GM19025 (cell line): ENCODE results near the gene GABRB1.

ENCODE experiments used
- ATAC-seq: cut with Tn5 transposase; IDR thresholded peaks from one replicate; pipeline ENCODE4 v1.9.1; 2021; ENCODE audit warnings: mild to moderate bottlenecking, low read depth, moderate library complexity; ENCODE audit not compliant: unreplicated experiment

Gene GABRB1

DNA sequence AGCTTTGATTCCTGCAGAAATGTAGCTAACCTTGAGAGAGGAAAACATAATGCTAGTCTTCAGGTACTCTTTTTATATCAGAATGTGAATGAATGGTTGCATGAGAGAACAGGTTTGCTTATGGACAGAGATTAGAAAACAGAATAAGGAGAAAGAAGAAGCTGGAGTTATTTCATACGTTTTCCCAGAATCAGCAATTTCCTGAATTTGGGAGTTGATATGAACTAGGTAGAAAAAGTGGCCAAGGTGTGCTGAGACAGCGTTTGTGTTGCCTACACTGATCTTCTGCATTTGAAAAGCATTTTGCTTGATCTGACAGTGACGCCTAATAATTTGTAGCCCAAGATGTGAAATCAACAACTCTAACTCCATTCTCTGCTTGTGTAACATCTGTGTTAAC lies 12.5 kb downstream of the GABRB1 start:
- ATAC-seq: no peak

DNA sequence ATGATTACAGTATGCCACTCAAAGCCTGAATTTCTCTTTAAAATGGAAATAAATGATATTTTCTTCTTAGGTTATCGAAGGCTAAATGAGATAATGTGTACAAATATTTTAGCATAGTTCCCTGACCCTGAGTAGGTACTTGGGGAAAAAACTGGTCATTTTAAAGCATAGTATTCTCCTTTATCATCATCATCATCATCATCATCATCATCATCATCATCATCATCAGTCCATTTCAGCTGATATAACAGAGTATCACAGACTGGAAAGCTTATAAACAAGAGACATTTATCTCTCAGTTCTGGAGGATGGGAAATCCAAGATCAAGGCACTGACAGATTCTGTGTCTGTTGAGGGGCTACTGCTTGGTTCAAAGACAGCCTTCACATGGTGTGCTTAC lies 13.9 kb downstream of the GABRB1 start:
- ATAC-seq: no peak

DNA sequence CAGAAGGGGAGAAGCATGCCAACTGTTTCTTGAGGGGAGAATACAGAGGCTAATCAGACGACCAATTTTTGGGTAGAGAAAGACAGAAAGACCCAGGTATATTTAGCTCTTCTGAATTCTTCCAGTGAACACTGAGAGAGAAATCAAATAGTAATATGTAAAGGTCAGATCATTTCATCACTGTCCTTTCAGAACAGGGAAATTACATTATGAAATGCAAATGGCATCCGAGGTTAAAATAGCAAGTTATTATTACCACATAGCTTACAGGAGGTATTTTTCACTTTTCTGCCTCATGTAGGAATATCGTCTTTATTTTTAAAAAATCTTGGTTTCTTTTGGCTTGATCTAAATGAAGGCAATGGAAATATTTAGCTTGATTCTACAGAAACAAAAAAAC lies 18.0 kb downstream of the GABRB1 start:
- ATAC-seq: no peak

GRCh38 chr4:47050761-47051725 lies 19.7 kb downstream of the GABRB1 start:
- ATAC-seq: no peak

GRCh38 chr4:47053485-47053884 lies 22.1 kb downstream of the GABRB1 start:
- ATAC-seq: no peak

- ATAC-seq: no peak
These were observed 22.8 kb downstream of the GABRB1 start for GRCh38 chr4:47054130-47054529.

- no peak for ATAC-seq
These were observed 26.6 kb downstream of the GABRB1 start for GRCh38 chr4:47057991-47058390.

- no peak for ATAC-seq
These were observed 29.2 kb downstream of the GABRB1 start for GRCh38 chr4:47060561-47060960.

- no peak for ATAC-seq
These were observed 30.1 kb downstream of the GABRB1 start for GRCh38 chr4:47061435-47061834.

DNA sequence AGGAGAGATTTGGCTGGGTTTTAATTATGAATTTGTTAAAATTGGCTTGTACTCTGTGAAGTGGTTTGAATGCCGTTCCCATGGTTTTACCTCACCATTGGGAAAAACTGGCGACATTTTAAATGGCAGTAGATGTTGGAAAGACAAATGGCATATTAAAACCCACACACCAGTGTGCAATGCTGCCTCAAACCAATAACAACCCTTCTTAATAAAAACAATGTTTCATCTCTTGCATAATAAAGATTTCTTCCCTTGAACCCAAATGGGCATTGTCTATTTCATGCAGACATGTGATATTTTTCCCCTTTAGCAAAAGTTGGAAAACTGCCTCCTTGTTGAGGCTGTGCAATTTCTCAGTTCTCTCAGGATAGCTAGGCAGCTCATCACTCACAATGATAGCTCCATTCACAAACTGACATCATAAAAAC lies 33.7 kb downstream of the GABRB1 start:
- ATAC-seq: no peak

DNA sequence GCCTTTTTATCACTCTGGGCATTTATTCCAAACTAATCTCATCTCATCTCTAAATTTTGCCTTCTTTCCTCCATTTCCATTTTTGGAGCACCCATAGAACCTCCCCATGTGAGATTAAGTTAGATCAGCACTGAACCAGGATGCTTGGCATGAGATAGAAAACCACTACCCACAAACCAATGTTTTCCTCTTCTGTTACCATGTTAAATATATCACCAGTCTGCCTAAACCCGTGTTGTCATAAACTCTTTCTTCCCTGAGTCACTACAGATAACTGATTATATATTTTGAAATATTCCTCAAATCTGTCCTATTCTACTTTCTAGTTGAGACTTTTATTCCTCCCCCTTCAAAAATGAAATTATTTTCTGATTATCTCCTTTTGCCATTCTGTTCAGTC lies 37.6 kb downstream of the GABRB1 start:
- ATAC-seq: no peak

- ATAC-seq: no peak
These were observed 40.6 kb downstream of the GABRB1 start for GRCh38 chr4:47071901-47072341.

DNA sequence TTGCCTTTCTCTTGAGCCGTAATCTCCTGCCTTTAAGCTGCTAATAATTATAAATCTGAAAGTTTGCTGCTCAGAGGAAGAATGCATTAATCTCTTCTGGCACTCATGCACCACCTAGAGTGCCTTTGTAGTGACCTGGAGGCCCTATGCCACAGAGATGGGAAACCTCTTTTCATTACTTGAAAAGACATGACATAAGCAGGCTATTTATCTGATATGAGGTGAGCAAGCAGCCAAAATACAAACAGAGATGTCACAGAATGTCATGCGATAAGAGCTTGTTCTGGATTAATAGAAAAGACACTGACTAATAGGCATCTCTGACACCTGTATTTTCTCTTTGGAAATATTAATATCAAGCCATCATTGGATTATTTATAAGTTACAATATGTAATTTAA lies 42.3 kb downstream of the GABRB1 start:
- no peak for ATAC-seq

DNA sequence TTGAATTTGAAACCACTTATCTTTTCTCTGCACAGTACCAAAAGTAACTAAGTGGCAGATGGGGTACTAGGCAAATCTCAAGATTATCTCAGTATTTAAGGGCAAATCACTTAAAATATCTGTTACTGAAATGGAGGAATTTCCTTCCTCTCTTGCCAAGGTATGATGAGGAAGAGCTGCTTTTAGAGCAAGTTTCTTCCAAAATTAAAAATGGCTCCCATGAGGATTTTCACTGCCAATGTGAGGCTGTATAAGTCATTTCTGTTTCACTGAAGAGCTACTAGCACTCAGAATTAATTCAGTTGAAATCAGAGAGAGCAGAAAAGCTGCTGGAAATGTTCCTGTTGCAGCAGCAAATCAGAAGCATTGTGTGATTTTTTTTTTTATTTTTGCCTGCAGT lies 43.4 kb downstream of the GABRB1 start:
- ATAC-seq: no peak

DNA sequence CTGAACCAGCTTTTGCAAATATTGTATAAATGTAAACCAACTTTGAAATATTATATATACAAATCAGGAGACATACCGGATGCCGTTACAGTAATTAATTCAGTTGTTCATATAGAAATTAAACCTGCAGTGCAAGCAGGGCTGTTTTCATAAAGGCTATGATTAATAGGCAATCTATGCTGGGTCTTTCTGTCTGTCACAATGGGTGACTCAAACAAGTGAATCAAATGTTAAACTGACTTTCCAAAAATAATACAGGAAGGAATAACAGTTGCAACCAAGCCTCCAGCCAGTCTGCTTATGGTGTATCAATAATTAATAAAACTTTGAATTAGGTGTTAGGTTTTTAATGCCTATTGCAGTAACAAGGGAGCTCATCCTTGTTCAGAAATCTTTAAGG lies 43.9 kb downstream of the GABRB1 start:
- no peak for ATAC-seq

DNA sequence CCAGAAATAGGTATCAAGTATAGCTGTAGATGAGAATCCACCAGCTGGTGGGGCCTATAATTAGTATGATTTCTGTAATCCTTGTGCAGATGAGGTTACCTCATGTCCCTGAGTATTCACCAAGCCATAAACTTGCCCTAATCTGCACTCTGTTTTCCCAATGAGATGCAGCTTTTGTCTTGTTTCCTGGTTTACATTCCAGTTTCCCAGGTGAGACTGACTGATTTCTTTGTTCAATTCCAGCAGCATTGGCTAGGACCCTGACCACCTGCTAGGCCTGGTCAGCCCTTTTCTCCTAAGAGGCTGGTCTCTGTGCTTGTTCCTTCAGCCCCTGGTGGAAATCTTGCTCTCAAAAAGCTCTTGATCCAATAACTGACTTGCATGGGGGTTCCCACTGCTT lies 44.6 kb downstream of the GABRB1 start:
- ATAC-seq: no peak

DNA sequence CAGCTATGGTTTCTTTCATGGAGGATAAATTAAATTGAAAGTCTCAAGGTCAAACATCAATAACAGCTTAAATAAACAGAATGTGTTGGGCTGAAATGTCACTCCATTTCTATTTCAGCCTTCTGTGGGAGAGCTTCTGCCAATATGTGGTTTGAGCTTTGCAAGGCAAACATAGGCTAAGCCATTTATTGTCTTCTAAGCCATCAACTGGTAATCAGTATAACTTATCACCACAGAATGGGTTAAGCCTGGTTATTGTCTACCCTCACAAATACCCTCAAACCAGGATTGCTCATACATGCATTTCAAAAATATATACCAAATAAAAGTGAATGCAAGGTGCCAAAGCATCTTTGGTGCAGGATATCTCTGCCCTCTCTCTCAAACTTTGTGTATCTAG lies 52.7 kb downstream of the GABRB1 start:
- ATAC-seq: no peak

DNA sequence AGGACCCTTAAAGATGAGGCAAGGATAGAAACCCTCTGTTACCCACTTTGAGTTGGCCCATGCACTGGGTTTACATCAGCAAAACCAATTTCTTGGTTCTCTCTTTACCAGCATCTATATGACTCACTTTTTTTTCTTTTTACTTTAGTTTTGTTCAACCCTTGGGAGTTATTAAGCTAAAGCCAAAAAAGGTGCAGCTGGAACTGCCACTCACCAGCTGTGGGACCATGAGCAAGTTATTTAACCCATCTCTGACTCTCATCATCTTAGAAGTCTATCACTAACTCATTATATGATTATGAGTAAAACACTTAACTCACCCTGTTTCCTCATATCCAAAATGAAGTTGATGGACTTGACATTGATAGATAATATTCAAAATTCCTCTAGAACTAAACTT lies 53.4 kb downstream of the GABRB1 start:
- ATAC-seq: no peak

DNA sequence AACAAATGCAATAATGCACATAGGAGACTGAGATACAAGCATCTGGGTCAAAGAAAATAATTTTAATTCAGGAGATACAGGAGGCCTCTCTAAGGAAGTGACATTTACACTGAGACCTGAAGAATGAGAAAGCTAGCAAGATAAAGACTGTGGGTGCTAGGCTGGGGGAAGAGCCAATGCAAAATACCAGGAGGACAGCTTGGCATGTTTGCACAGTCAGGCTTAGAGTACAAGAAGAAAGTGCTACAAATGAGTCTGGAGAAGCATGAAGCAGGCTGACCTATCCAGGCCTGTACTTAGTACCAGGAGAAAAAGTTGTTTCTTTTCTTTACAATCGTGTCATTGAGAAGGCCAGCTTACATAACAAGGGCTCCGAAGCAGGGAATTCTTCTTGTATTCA lies 56.9 kb downstream of the GABRB1 start:
- no peak for ATAC-seq

DNA sequence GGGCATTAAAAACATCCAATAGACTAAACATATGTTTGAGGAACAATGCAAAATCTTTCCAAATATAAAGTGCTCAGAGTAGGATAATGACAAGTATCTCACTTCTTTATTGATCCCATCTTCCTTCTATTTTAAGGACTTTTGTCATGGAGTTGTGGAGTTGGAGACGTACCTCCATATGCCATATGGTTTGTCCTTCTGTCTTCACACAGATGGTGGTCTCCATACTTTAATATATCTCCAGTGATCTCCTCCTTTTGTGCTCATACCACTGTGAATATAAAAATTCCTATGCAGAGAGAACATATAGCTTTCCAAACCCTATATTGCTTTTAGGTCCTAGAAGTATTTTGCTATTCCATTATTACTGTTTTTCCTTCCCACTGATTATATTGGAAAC lies 64.5 kb downstream of the GABRB1 start:
- ATAC-seq: no peak

DNA sequence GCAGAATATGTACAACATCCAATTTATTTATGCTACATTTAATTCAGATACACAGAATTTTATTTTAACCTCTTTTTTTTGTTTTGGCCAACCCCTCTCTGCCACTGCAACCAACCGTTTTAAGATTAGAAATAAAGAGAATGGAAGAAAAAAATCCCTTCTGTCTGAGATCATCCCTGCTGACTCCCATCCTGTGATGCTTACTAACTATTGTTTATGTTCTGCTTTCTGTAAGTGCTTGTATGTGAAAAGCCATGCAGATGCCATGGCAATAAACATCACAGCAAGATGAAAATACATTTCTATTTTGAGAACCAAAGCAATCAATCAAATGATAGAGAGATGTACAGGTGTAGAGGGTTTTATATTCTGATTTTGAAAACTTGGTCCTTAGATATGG lies 70.1 kb downstream of the GABRB1 start:
- no peak for ATAC-seq

- ATAC-seq: no peak
These were observed 73.6 kb downstream of the GABRB1 start for GRCh38 chr4:47104986-47105385.
